ENCODE data around the gene TAS2R41.
"Not testable (repeated sequence)": the region's sequence is repeated elsewhere in the genome, so short reads cannot be mapped to it uniquely, and the experiment has no call there.

Gene TAS2R41

GRCh38 chr7:143456992-143457793 lies 20.5 kb upstream of the TAS2R41 start:
- DNase-seq (ENCODE audit: low read depth), result no peak

DNA sequence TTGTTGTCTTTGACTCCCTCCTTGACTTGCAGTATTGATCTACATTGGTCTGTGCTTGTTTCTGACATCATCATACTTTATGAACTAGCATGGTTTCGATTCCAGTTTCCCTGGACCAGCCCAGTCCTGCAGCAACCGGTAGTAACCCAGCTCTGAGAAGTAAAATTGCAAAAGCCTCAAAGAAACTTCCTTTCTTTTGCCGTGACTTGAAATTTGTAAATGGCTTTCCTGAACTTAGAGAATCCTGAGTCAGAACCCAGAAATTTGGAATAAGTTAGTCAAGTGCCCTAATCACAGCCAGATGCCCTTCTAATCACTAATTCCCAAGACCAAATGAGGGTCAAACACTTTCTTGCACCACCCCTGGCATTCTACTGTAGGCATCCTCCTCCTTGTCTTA lies 19.4 kb upstream of the TAS2R41 start:
- DNase-seq (ENCODE audit: low read depth), result no peak

DNA sequence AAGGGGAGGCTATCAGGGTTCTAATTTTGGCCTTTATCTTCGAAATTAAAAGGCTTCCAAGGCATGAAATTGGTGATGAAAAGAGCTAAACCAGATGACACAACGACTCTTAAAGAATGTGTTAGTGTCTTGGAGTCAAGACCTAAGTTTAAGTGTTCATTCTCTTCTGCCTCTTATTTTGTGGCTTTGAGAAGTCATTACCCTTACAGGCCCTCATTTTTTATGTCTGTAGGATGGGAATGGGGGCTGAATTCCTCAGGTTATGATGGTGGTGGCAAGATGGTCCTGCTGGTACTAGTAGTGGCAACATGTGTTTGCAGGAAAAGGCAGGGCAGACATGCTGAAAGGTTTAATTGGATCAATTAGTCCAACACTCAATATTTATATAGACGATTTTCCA lies 19.0 kb upstream of the TAS2R41 start:
- DNase-seq (ENCODE audit: low read depth), result no peak

DNA sequence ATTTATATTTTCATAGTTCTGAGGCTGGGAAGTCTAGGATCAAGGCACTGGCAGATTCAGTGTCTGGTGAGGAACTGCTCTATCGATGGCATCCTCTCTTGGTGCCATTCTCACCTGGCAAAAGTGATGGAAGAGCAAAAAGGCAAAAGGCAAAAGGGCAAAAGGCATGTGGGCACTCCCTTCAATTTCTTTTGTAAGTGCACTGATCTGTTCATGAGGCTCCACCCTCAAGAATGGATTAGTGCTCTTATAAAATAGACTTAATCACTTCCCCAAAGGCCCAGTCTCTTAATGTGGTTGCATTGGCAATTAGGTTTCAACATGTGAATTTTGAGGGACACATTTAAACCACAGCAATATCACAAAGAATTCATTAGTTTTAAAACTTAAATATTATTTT lies 18.3 kb upstream of the TAS2R41 start:
- no peak for DNase-seq (ENCODE audit: low read depth)

DNA sequence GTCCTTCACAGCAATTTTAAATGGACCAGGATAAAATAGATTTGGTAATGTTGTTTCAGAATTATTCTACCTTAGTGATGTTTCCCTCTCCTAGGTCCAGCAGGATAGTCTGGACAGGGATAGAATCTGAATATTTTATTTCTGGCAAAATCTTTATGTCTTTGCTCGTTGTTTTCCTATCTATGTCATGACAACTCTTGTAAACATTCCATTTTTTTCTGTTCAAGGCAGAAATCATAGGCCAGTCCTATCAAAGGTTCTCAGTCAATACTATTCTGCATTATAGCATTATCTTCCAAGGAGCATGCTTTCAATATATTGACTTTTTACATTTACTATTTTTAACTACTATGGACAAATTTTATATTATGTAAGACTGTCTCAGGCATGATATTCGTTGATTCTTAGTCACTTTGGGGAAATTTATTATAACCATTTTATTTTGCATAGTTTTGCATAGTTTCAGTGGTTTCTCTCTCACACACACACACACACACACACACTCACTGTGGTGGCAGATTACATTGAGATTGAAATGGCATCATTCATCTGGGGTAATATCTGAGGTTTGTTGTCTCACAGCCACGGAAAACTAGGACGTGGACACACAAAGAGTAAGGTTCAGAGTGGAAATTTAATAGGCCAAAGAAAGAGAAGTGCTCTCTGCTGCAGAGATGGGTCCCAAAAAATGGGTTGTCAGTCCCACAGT lies 17.2 kb upstream of the TAS2R41 start:
- DNase-seq (ENCODE audit: low read depth), result no peak

GRCh38 chr7:143462045-143462444 lies 15.6 kb upstream of the TAS2R41 start:
- DNase-seq (ENCODE audit: low read depth), result no peak

- no peak for DNase-seq (ENCODE audit: low read depth)
Observed at GRCh38 chr7:143463556-143463955, 14.1 kb upstream of the TAS2R41 start.

- DNase-seq (ENCODE audit: low read depth), result no peak
Observed at GRCh38 chr7:143463957-143464356, 13.7 kb upstream of the TAS2R41 start.

DNA sequence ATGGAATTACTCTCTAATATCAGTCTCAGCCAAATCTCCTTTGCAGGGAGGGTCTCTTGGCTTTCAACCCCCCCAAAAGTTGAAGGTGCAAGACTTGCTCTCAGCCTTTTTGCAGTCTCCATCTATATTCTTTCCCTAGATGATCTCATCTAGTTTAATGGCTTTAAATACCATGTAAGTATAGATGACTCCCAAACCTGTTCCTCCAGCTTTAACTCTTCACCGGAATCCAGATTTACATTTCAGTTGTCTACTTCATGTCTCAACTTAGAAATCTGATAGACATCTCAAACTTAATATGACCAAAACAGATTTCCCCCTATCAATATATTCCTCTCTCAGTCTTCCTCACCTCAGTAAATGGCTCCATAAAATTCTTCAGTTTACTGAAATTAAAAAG lies 9.9 kb upstream of the TAS2R41 start:
- no peak for DNase-seq (ENCODE audit: low read depth)

- DNase-seq (ENCODE audit: low read depth), result not testable (repeated sequence)
Observed at GRCh38 chr7:143472071-143472689, 5.5 kb upstream of the TAS2R41 start.

GRCh38 chr7:143479055-143479766 lies 1.5 kb downstream of the TAS2R41 start:
- DNase-seq (ENCODE audit: low read depth), result no peak

- no peak for DNase-seq (ENCODE audit: low read depth)
Observed at GRCh38 chr7:143480501-143480900, 2.8 kb downstream of the TAS2R41 start.

DNA sequence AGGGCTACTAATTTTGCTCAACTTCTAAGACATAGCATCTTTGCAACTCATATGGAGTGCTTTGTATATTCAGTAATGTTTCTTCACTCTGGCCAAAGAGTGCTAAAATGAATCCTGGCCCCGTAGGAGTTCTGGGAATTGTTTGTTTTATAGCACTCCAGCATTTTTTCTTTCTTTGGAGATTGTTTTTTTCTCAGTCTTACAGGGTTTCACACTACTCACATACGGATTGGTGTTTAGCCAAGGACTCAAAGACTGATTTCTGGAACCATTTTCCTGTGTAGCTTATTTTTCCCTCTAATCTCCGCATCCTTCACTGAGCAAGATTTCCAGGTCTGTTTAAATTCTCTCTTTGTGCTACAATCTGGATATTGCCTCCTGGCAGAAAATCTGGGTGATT lies 6.4 kb downstream of the TAS2R41 start:
- no peak for DNase-seq (ENCODE audit: low read depth)

DNA sequence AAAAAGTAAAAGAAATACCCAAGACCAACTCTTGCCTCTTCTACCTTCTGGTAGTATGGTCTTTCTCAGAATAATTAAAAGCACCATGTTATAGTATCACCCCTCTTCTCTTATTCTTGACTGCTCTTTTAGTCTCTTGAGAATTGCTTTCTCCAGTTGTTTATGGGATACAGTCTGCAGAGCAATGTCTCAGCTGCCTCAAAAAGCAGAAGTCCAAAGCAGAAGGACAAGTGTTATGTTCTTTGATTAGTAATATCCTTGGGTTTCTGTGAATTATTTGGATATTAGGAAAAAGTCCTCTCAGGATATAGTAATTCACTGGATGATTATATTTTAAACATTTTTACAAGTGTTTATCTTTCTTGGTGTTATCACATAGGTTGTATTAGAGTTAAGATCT lies 7.4 kb downstream of the TAS2R41 start:
- no peak for DNase-seq (ENCODE audit: low read depth)

DNA sequence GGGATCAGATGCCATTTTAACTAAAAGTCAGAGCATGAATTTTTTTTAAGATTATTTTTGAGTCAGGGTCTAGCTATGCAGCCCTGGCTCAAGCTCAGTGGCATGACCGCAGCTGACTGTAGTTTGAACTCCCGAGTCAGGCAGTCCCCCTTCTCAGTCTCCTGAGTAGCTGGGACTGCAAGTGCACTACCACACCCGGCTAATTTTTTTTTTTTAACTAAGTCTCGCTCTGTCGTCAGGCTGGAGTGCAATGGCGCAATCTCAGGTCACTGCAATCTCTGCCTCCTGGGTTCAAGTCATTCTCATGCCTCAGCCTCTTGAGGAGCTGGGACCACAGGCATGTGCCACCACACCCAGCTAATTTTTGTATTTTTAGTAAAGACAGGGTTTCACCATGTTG lies 7.8 kb downstream of the TAS2R41 start:
- no peak for DNase-seq (ENCODE audit: low read depth)

- DNase-seq (ENCODE audit: low read depth), result not testable (repeated sequence)
Observed at GRCh38 chr7:143486266-143486665, 8.6 kb downstream of the TAS2R41 start.

DNA sequence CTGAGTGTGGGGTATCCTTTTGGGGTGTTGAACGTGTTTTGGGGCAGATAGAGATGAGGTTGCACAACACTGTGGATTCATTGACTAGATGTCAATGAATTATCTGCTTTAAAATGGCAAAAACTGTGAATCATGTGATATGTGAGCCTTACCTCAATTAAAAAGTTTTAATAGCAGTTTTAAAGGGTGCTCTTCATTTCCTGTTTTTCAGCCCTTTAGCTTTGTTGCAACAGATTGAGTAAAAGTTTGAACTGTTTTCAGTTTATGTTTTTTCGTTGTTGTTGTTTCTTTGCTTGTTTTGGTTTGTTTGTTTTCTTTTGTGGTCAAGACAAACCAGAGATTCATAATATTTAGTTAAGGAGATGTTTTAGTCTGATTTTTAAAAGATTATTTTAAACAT lies 9.4 kb downstream of the TAS2R41 start:
- DNase-seq (ENCODE audit: low read depth), result no peak

GRCh38 chr7:143487566-143487965 lies 9.9 kb downstream of the TAS2R41 start:
- DNase-seq (ENCODE audit: low read depth), result no peak

DNA sequence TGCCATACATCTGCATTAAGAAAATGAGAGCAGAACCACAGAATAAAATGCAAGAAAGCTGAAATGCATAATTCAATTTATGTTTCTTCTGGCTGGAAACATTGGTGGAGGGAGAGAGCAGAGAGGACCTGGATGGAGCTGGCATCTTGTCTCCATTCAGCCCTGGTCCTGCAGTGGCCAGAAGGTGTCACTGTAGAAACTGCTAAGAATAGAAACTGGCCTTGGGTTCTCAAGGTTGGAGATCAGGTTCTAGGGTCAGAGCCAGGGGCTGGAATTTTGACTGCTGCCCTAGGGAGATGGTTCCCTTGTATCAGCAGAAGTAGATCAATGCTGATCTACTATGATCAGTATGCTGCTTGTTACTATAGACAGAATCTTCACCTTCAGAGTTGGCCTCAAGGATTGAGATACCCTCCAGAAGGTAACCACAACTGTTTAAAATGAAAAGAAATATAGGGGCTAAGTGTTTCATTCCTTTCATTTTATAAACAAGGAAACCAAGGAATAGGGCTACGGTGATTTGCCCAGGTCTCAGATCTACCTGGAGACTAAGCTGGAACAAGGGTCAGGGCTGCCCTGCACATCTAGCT lies 13.1 kb downstream of the TAS2R41 start:
- no peak for DNase-seq (ENCODE audit: low read depth)

DNA sequence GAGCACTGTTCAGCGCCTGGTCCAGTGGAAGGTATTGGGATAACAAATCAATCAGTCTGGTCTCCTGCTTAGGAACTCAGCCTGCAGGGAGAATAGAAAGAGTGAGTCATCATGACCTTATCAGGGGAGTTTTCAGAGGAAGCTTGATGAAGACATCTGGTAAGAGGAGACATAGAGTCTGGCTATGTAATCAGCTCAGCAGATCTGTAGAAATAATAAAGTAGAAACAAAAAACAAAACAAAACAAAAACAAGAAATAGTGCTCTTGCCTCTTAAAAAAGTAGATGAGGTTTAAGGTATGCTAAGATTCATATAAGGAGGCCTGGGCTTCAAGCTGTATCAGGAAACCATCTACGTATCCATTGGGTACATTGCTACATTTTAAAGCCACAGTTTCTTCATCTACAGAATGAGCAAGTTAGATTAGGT lies 14.4 kb downstream of the TAS2R41 start:
- DNase-seq (ENCODE audit: low read depth), result no peak

GRCh38 chr7:143492799-143493739 lies 15.4 kb downstream of the TAS2R41 start:
- DNase-seq (ENCODE audit: low read depth), result no peak

Data from stimulated activated CD4-positive, alpha-beta T cell treated with anti-CD3 and anti-CD28 coated beads, Interleukin-2, amount 100 ng/mL, for 4 hours (primary cell).